ENCODE data around the gene ACOX3.

GRCh38 chr4:8319731-8320385, 120.7 kb downstream of the ACOX3 start:
- TF ChIP-seq PRDM1 (tag by site-specific recombination; IDR thresholded peaks at IDR 0.05), result no peak
- TF ChIP-seq KLF8 (tag by site-specific recombination; IDR thresholded peaks at IDR 0.05), result no peak
- no peak for TF ChIP-seq CTCF (tag by site-specific recombination; IDR thresholded peaks at IDR 0.05)
- no peak for TF ChIP-seq ZNF558 (tag by site-specific recombination; IDR thresholded peaks at IDR 0.05)
- TF ChIP-seq ZNF10 (tag by site-specific recombination; IDR thresholded peaks at IDR 0.05), result no peak
- no peak for TF ChIP-seq ZNF544 (tag by site-specific recombination; IDR thresholded peaks at IDR 0.05)
- no peak for TF ChIP-seq ZNF146 (tag by site-specific recombination; IDR thresholded peaks at IDR 0.05)
- no peak for TF ChIP-seq GFI1B (tag by site-specific recombination; IDR thresholded peaks at IDR 0.05)
